ENCODE results near the gene ANKRD55.
"Not testable (repeated sequence)": the region's sequence is repeated elsewhere in the genome, so short reads cannot be mapped to it uniquely, and the experiment has no call there.

The ANKRD55 gene

DNA sequence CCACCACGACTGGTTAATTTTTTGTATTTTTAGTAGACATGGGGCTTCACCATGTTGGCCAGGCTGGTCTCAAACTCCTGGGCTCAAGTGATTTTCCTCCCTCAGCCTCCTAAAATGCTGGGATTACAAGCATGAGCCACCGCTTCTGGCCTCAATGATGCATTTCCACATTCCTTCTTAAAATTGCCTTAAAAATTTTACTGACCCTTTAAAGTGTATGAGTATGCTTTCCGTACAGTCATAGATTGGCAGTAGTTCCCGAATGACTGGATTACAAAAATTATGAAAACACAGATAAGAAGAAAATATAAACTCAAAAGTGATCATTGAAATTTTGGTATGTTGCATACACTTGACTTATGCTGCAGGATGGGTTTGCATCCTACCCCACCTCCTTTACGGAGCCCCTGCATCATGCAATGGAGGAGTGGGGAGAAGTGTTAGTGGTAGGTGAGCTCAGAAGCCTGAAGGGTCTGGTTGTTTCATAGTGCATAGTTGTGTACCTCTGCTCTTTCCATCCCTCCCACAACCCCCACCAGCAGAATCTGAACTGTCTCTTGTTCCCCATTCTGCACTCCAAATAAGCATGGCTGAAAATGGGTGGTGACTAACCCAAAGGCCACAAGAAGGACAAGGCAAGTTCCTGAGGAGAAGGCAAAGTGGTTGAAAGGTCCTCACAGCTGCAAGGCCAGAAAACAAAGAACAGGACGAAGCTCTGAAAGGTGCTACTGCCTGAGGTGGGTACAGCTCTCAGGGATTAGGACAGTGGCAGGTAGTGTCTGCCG, 26.8 kb downstream of the ANKRD55 start:
- DNase-seq: no peak

DNA sequence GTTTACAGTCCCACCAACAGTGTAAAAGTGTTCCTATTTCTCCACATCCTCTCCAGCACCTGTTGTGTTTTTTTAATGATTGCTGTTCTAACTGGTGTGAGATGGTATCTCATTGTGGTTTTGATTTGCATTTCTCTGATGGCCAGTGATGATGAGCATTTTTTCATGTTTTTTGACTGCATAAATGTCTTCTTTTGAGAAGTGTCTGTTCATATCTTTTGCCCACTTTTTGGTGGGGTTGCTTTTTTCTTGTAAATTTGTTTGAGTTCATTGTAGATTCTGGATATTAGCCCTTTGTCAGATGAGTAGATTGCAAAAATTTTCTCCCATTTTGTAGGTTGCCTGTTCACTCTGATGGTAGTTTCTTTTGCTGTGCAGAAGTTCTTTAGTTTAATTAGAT, 29.2 kb downstream of the ANKRD55 start:
- not testable (repeated sequence) for DNase-seq

DNA sequence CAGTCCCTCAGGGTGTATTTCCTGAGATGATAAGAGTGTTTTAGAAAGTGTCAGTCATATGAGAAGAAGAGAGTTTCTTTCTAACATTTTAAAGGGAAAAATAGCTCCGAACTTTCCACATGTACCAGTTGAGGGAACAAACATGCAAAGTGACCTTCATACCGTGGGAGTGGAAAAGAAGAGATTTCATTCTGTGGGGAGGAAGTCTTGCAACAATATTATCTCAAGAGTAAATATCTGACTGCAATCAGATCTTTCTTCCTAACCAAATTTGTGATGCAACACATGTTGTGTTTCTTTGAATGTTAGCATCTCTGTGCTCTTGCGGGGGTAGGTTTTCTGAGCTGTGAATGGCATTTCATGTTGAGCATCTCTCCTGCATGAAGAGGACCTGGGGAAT, 30.6 kb downstream of the ANKRD55 start:
- DNase-seq: no peak

DNA sequence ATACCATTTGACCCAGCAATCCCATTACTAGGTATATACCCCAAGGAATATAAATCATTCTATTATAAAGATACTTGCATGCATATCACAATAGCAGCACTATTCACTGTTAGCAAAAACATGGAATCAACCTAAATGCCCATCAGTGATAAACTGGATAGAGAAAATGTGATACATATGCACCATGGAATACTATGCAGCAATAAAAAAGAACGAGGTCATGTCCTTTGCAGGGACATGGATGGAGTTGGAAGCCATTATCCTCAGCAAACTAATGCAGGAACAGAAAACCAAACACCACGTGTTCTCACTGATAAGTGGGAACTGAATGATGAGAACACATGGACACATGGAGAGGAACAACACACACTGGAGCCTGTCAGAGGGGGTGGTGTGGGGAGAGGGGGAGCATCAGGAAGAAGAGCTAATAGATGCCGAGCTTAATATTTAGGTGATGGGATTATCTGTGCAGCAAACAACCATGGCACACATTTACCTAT, 31.3 kb downstream of the ANKRD55 start:
- not testable (repeated sequence) for DNase-seq

DNA sequence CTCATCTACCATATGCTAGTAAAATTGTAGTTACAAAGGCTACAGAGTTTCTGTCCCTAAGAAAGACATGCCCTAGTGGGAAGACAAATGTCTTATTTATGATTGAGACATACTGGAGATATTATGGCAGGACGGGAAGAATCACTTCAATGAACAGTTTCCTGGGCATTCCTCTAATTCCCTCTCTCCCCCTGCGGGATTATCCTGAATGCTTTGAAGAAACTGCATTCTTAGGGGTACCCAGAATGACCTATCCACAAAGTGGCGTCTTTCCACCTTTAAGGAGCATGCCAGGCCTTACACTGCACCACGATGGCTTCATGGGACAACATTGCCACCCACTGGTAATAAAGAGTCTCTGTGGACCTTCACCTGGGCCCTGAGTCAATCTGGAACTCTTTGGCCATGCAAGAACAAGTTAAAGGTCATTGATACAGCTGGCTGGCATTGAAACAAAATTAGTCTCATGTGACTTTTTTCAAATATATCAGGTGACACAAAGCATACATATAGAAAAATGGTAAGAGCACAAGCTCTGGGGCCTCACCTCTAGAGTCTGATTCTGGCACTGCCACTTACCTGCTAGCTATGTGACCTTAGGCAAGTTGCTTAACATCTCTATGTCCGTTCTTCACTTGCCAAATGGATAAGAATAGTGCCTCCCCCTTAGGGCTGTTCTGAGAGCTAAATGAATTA, 32.0 kb downstream of the ANKRD55 start:
- DNase-seq: peak; percentile 4

DNA sequence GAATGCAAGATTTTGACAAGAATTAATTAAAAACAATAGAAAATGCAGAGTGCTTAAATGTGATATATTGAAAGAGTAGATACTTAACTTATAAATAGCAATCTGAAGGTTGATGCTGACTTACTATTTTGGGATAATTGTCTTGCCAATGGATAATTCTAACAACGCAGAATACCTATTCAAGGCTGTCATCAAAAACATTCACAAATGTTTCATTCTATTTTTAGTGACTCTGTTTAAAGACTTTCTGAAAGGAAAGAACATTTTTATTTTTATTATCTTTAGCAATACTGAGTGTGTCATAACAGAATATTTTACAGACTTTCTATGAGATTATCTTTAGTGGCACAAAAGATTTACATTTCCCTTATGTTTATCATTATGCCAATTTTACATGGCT, 38.1 kb downstream of the ANKRD55 start:
- no peak for DNase-seq

DNA sequence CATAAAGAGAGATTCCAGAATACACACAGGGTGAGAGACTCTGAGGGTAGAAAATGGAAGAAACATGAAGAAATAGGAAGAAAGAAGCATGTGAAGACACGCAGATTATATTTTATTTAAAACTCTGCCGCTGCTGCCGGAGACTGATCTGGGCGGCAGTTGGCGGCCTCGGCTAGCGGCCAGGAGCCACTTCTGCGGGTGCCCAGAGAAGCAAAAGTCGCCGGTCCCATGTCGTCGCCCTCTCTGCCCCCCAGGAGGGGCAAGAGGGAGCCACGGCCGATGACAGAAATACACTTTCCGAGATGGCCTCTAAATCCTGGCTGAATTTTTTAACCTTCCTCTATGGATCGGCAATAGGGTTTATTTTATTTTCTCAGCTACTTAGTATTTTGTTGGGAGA, 40.9 kb downstream of the ANKRD55 start:
- DNase-seq: no peak

DNA sequence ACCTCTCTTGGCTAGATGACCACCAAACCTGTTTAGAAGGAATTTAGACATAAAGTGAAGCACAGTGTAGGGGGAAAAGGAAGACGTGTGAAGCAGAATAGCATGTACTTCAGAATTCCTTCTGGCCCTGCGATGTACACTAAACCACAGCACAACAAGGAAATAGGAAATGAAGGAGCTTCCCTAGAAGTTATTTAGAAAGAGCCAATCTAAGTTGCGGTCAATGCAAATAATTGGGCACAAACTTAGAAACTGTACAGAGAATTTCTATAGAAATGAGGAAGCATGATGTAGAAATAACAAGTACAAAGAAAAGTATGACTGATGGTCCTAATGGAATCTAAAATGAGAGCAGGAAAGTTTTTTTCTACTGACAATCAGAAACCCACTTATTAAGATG, 41.5 kb downstream of the ANKRD55 start:
- DNase-seq: no peak

DNA sequence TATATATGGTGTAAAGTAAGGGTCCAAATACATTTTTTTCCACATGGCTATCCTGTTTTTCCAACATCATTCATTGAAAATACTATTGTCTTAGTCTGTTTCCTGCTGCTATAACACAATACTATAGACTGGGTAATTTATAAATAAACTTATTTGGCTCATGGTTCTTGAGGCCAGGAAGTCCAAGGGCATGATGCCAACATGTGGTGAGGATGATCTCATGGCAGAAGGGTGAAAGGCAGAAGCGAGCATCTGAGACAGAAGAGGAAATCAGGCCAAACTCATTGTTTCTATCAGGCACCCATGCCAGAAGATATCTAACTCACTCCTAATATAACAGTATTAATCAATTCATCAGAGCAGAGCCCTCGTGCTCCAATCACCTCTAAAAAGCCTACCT, 42.6 kb downstream of the ANKRD55 start:
- DNase-seq: no peak

DNA sequence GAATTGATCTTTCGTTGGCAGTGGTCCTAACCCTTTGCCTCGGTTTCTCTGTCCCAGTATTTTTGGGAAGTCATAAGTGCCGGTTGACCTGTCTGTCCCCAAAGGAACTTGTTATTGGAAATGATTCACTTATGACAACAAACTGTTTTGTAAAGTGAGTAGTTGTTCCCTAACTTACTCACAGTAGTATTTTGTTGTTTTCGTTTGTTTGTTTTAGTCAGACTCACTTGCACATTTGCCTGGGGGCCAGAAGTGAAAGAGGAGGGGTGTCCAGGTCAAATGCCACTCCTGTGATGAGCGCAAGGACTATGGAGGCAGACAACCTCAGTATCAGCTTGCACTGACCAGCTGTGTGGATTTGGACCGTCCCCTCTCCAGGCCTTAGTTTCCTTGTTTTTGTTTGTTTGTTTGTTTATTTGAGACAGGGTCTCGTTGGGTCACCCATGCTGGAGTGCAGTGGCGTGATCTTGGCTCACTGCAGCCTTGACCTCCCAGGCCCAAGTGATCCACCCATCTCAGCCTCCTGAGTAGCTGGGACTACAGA, 47.3 kb downstream of the ANKRD55 start:
- DNase-seq: no peak

DNA sequence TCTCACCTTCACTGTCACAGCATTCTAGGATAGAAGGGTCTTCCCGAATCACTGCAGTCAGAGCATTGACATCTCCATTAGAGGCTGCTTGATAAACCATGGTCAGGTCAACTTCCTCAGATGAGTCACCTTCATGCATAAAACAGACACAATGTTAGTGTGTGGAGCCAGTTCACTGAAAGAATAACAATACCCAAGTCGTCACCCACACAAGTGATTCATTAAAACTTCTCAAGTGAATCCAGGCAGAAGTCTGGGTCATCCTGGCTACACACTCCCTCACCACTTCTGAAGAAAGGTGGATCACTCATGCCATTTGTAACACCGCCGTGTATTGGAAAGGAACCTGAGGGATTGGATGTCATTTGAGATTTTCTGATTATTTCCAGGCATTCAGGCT, 49.6 kb downstream of the ANKRD55 start:
- DNase-seq: no peak

DNA sequence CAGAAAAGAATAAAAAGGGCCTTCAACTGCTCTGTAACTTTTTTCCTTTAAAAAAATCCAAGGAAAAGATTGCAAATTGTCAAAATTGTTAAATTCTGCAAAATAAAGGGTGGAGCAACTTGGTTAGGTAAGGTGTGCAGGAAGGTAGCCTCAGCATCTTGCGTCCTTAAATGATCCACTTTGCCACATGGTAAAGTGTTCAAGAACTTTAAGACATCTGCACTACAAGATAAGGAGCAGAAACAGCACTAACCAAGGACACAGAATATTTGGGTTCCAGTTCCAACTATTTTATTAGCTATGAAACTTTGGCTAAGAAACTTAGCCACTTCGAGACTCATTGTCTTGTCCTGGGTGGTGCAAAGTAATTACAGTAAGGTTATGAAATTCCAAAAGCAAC, 53.7 kb downstream of the ANKRD55 start:
- DNase-seq: no peak

DNA sequence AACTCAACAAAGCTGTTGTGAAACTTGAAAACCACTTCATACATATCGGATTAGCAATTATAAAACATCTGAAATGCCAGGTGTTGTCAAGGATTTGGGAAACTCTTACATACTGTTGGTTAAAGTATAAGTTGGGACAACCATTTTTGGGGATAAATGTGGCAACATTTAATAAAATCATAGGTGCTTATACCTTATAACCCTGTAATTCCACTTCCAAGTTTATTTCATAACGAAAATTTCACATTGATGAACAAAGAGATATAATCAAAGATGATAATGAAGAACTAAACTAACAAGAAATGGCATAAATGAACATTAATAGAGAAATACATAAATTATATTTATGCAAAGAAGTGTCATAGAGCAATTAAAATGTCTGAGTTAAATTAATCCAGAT, 54.3 kb downstream of the ANKRD55 start:
- DNase-seq: no peak

DNA sequence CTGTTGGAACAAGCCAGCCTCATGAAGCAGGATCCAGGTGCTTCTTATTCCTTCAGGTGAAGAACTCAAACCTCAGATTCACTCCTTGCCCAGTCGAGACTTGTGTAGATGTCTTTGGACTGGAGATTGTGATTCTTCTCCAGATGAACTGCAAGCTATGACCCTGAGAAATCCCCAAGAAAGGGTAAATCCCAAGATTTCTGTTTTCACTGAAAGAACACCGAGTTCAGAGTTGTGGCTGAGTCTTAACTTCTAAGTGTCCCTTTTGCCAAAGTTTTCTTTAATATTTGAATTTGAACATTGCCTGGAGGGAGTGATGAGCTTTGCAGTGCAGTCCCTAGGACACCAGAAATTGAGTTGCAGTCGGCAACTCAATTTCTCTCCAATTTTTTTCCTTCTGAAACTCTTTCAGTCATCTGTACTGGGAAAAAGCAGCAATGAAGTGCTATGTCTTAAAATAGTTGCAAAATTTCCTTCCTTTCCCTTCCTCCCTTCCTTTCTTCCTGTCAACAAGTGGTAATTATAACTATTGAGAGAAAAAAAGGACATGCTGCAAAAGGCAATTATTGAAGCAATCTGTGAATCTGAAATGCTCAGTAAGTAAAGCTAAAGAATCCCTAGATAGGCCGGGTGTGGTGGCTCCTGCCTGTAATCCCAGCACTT, 56.1 kb downstream of the ANKRD55 start:
- no peak for DNase-seq

DNA sequence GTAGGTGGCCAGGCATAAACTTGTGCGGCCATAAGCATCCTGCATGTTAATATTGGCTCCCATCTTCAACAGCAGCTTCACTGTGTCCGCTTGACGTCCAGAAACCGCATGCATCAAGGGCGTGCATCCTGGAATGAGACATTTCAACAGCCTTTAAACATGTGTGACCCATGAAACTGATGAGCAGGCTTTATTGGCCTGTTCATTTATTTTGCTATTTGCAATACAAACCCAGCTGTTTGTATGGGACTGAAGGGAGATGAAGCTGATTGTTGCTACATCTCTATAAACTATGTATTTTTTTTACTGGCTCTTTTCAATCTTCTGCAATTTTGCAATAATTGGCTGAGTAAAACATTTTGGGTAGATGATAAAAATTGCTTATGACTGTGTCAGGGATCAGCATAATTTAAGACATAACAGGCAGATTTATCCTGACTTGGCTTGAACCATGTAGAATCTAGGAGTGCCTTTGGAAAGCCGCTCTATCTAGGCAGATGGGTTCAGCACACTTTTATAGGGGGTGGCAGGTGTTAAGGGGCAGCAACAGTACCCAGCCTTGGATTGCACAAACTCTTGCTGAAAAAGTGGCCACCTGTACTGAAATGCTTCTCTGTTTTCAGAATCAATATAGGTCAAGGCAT, 56.9 kb downstream of the ANKRD55 start:
- DNase-seq: no peak

DNA sequence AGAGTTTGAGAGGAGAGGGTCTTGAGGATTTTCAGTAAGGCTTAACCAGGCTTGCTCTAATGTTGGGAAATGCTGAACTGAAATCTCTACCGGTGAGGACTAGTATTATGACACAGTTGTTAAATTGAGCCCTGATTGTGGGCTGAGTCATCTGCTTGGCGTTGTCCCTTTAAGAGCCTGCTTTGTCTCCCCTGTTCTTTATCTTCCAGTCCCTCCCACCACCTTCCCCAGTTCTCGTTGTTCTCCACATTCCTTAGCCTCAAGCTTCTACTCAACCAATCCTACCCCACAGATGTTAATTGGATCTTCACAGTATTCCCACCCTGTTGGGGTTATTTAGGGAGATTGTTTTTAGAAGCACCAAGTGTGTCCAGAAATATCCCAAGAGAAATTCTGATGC, 57.6 kb downstream of the ANKRD55 start:
- DNase-seq: no peak

DNA sequence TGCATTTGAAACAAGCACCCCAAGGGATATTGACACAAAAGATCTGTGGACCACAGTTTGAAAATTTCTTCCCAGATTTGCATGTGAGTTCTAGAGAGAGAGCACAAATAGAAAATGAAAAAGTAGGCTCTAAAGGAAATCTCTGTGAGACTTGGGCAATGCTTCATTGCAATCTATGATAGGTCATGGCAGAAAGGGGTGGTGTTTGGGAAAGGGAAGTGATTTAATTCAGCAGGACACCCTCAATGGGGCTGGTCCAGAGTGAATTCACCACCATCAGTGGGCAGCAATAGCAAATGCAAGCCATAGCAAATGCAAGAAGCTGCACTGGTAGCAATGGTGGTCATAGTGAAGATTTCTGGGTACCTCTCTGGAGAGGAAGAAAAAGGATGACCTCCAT, 58.1 kb downstream of the ANKRD55 start:
- DNase-seq: no peak

DNA sequence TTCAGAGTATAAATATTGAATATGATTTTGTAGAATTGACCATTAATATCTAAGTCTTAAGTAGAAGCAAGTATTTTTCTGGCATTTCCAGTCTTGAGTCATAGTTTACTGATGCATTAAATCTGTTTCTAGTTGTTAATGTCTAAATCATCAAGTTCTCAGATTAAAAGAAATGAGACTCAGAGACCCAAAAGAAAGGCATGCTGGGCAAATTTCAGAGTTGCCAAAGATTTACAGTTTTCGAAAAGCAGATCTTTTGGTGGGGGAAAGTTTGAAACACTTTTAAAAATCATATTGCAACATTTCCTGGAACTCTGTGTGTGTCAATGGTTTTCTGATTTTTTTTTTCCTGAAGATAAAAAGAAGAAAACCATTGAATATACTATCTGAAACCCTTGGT, 60.9 kb downstream of the ANKRD55 start:
- no peak for DNase-seq

DNA sequence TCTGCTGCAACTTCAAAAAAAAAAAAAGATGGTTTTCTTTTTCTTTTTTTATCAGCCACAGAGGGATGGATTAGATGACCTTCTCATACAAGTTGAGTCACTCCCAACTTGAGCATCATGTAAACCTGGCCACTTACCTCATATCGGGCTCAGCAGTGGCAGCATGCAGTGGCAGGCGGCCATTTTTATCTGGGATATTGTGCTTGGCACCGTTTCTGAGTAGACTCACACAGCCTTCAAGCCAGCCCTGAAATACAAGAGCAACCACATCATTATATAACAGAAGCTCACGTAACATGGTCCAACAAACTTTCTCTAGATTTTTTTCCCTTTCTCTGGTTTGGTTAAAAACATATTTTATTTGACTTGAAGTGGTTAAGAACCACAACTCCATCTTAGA, 62.6 kb downstream of the ANKRD55 start:
- DNase-seq: no peak

DNA sequence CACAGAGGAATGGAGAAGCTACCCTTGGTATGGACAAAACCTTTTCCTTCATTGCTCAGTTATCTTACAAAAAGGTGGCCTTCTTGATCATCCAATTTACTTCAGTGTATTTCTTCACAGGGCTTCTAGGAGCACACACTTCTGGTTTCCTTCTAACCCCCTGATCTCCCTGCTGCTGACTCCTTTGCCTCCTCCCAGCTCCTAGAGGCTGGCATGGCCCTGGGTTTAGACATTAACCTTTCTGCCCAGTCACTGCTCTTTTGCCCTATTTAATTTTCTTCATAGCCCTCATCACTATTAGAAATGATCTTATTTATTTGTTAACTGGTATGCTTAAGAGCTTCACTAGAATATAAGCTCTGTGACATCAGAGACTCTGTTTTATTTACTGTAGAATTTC, 63.2 kb downstream of the ANKRD55 start:
- no peak for DNase-seq

DNA sequence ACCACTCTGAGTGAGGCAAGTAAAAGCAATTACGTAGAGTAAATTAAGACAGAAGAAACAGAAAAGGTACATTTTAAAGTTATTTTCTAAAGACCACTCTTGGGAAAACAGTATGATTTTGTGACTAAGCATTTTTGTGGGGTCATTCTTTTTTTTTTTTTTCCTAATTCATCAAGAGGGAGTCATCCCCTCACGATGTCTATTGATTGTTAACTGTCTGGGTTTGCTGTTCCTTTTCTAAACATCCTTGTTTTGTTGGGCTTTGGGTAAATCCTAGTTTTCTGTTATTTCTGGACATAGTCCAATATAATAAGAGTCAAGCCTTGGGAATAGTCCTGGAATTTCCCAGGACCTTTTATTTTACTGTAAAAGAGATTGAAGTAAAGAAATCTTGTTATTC, 63.8 kb downstream of the ANKRD55 start:
- no peak for DNase-seq

DNA sequence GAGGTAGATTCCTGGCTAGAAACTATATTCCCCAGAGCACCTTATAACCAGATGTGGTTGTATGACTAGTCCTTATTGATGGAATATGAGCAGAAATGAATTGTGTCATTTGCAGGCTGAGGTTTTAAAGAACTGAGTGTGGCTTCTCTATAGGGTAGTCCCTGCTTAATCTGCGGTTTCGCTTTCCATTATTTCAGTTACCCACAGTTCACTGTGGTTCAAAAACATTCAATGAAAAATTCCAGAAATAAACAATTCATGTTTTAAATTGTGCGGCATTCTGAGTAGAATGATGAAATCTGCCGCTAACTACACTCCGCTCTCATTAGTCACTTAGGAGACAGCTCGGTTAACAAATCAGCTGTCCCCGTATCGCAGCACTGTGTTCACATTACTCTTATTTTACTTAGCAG, 65.1 kb downstream of the ANKRD55 start:
- no peak for DNase-seq

DNA sequence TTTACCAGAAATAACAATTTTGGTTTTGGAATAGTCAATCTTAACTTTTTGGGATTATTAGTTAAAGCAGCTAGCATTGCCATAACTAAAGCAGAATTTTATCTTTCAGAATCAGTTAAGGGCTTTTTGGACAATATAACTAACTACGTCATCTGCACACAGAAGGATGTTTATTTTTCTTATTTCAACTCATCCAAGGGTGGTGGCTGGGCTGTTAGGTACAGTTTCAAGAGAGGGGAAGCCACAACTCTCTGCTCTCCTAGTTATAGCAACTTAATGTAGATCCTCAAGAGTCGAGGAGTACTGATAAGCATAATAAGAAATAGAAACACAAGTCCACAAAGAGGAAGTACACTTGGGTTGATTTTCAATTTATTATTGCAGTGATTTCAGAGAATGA, 65.6 kb downstream of the ANKRD55 start:
- DNase-seq: no peak
